Gastrocnemius medialis (tissue), 4 donors: Measurements from ENCODE around the gene AKAP7. TPM values are rescaled to one million over a fixed set of nuclear protein-coding genes. Genes with fewer than 3 reads are reported as not detected.
"Not testable (repeated sequence)": the region's sequence is repeated elsewhere in the genome, so short reads cannot be mapped to it uniquely, and the experiment has no call there.

Experiments
- ATAC-seq, 2 donors: fragments of 150-250 bp; one replicate each; pipeline ENCODE4 v1.9.1; 2016
- DNase-seq, 2 donors: peaks; one replicate each; pipeline ENCODE4 v3.0.0-alpha.2; 2019
- H3K27ac ChIP-seq, 4 donors: fragments of 200-600 bp; sonication (generic); 1 replicate in 1 of 4; 2 replicates in 3 of 4; pipeline ENCODE4 v1.5.1; 2016 to 2018; ENCODE audit warnings: mild to moderate bottlenecking in 2 of 4, moderate library complexity in 1 of 4
- H3K27me3 ChIP-seq, 3 donors: fragments of 200-600 bp; sonication (generic) in 2 of 3; 1 replicate in 1 of 3; 2 replicates in 2 of 3; pipeline versions ENCODE4 v1.5.1 to v1.6.0; 2016 to 2019; ENCODE audit warnings: mild to moderate bottlenecking in 1 of 3, moderate library complexity in 1 of 3
- H3K36me3 ChIP-seq, 2 donors: fragments of 200-600 bp; sonication (generic) in 1 of 2; one replicate each; pipeline ENCODE4 v1.5.1; 2017 to 2018
- H3K4me1 ChIP-seq, 2 donors: fragments of 200-600 bp; sonication (generic) in 1 of 2; one replicate each; pipeline ENCODE4 v1.5.1; 2016 to 2017; ENCODE audit warnings: mild to moderate bottlenecking in 2 of 2
- H3K4me3 ChIP-seq, 4 donors: fragments of 200-600 bp; sonication (generic) in 3 of 4; 1 replicate in 1 of 4; 2 replicates in 3 of 4; pipeline ENCODE4 v1.5.1; 2016 to 2019; ENCODE audit warnings: mild to moderate bottlenecking in 2 of 4
- H3K9me3 ChIP-seq, 3 donors: fragments of 200-600 bp; sonication (generic) in 2 of 3; 1 replicate in 1 of 3; 2 replicates in 2 of 3; pipeline ENCODE4 v1.5.1; 2016 to 2019
- CTCF ChIP-seq, 5 experiments: fragments of 450-650 bp in 3 of 5; fragments of 200-600 bp in 2 of 5; sonication (generic) in 2 of 5; IDR thresholded peaks in 4 of 5; conservative IDR thresholded peaks in 1 of 5; 1 replicate in 4 of 5; 2 replicates in 1 of 5; pipeline ENCODE4 v1.5.1; 2016 to 2019; ENCODE audit warnings: antibody characterized with exemption in 5 of 5, mild to moderate bottlenecking in 3 of 5, moderate library complexity in 3 of 5
- POLR2A ChIP-seq, 2 donors: fragments of 450-650 bp; IDR thresholded peaks; one replicate each; pipeline ENCODE4 v1.6.1; 2017; ENCODE audit warnings: antibody characterized with exemption in 2 of 2, mild to moderate bottlenecking in 2 of 2, moderate library complexity in 2 of 2
- in situ Hi-C, 4 donors: fragments of 200-750 bp; cut with MboI; loops; one replicate each; pipeline versions ENCODE4 v1.15.0 to v1.8.0; 2017; ENCODE audit warnings: low sequenced_read_pairs in 4 of 4
- intact Hi-C: fragments of 100-400 bp; cut with DNase I; formaldehyde crosslinking; loops from one replicate; pipeline ENCODE4 v1.15.1; 2023; ENCODE audit warnings: low total_unique reads
- total RNA-seq, 4 donors: library from RNA; depleted of rRNA; stranded (reverse); fragments of >200 nt; gene quantifications; one replicate each; pipeline versions ENCODE4 v1.1.0 to v1.2.3, GENCODE V29; 2016

Gene AKAP7
- total RNA-seq, 4 donors from 2014 or later, result 5.2 to 14.6 (median 7.5) TPM

- in situ Hi-C loops, result no loop called here
- intact Hi-C loops, result no loop called here
- no peak overlapping the region for H3K4me3 ChIP-seq
These were observed 122.9 kb downstream of the AKAP7 start for GRCh38 chr6:131258010-131258652.

GRCh38 chr6:131258816-131259476 lies 123.7 kb downstream of the AKAP7 start:
- ATAC-seq (no peak), DNase-seq (no peak)
- H3K9me3 ChIP-seq, result no peaks in the 10 kb centered on the region
- no peak overlapping the region for H3K27ac ChIP-seq
- TF ChIP-seq POLR2A (IDR thresholded peaks at IDR 0.05), result no peak
- no peak for TF ChIP-seq CTCF (IDR thresholded peaks at IDR 0.05 in 4 of 5, conservative IDR thresholded peaks at IDR 0.05 in 1 of 5)
- no peak overlapping the region for H3K4me3 ChIP-seq
- no peaks in the 10 kb centered on the region for H3K27me3 ChIP-seq
- H3K36me3 ChIP-seq, result no peaks in the 10 kb centered on the region
- in situ Hi-C loops, result no loop called here
- intact Hi-C loops, result no loop called here
- no peaks in the 10 kb centered on the region for H3K4me1 ChIP-seq

More at GRCh38 chr6:131258010-131258652, 122.9 kb downstream of the AKAP7 start:
- H3K9me3 ChIP-seq, result no peaks in the 10 kb centered on the region
- DNase-seq, result no peak
- no peak for TF ChIP-seq POLR2A (IDR thresholded peaks at IDR 0.05)
- no peak for TF ChIP-seq CTCF (IDR thresholded peaks at IDR 0.05 in 4 of 5, conservative IDR thresholded peaks at IDR 0.05 in 1 of 5)
- H3K36me3 ChIP-seq, result no peaks in the 10 kb centered on the region
- H3K4me1 ChIP-seq, result no peaks in the 10 kb centered on the region
- H3K27ac ChIP-seq, result no peak overlapping the region
- no peaks in the 10 kb centered on the region for H3K27me3 ChIP-seq
- no peak for ATAC-seq

GRCh38 chr6:131260960-131261359 lies 125.7 kb downstream of the AKAP7 start:
- intact Hi-C loops, H3K27me3 ChIP-seq, ATAC-seq, in situ Hi-C loops, H3K27ac ChIP-seq, H3K36me3 ChIP-seq, H3K4me3 ChIP-seq, H3K9me3 ChIP-seq, H3K4me1 ChIP-seq, DNase-seq: not testable (repeated sequence)

GRCh38 chr6:131262060-131262459 lies 126.8 kb downstream of the AKAP7 start:
- intact Hi-C loops, result no loop called here
- Histone ChIP-seq H3K36me3 (no peaks in the 10 kb centered on the region), H3K4me3 (no peak overlapping the region), H3K4me1 (no peaks in the 10 kb centered on the region), H3K27ac (no peak overlapping the region), H3K9me3 (no peaks in the 10 kb centered on the region), H3K27me3 (no peaks in the 10 kb centered on the region)
- TF ChIP-seq CTCF (IDR thresholded peaks at IDR 0.05 in 4 of 5, conservative IDR thresholded peaks at IDR 0.05 in 1 of 5) (no peak), POLR2A (IDR thresholded peaks at IDR 0.05) (no peak)
- DNase-seq (no peak), ATAC-seq (no peak)
- in situ Hi-C loops, result no loop called here

GRCh38 chr6:131265939-131266338 lies 130.7 kb downstream of the AKAP7 start:
- H3K36me3 ChIP-seq, result peaks cover 0 to 5% of the 10 kb centered on the region in 2 donors
- in situ Hi-C loops (no loop called here), intact Hi-C loops (no loop called here)
- H3K27ac ChIP-seq, result no peak overlapping the region
- no peak for ATAC-seq
- H3K27me3 ChIP-seq, result no peaks in the 10 kb centered on the region
- no peak for DNase-seq
- no peaks in the 10 kb centered on the region for H3K9me3 ChIP-seq
- no peak for TF ChIP-seq CTCF (IDR thresholded peaks at IDR 0.05 in 4 of 5, conservative IDR thresholded peaks at IDR 0.05 in 1 of 5)
- no peak for TF ChIP-seq POLR2A (IDR thresholded peaks at IDR 0.05)
- no peak overlapping the region for H3K4me3 ChIP-seq
- no peaks in the 10 kb centered on the region for H3K4me1 ChIP-seq
